ENCODE results near the gene SEPTIN1. TPM values are rescaled to one million over a fixed set of nuclear protein-coding genes. Genes with fewer than 3 reads are reported as not detected.

SEPTIN1 gene
- polyA plus RNA-seq, 3 donors, result 0.31 to 0.60 (median 0.49) TPM

DNA sequence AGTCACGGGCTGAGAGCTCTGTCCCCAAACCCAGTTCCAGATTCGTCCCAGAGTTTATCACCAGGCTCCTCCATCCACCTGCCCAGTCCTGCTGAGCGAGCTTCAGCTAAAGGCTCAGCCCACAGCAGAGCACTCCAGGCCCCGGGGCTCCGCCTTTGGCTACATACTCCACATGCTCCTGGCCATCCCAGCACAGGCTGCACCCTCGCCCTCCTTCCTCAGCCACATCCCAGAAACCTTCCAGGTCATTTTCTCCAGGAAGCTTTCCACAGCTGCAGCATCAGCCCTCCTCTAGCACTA is 22.5 kb downstream of the SEPTIN1 start:
- H3K27me3 Mint-ChIP-seq (ENCODE audit: low read depth in 3 of 3), result peaks cover 0 to 1% (median 0%) of the 10 kb centered on the region in 3 donors
- H3K27me3 ChIP-seq (ENCODE audit: control insufficient read depth in 2 of 2, insufficient read depth in 2 of 2, low read length in 2 of 2), result no peaks in the 10 kb centered on the region
- H3K4me3 ChIP-seq (replicated peaks in 1 of 3; ENCODE audit: low read depth in 2 of 3, low read length in 3 of 3), result no peak overlapping the region
- no peak overlapping the region for H2AFZ ChIP-seq (ENCODE audit: insufficient read depth, low read depth, low read length, poor library complexity, severe bottlenecking)
- H3K4me1 ChIP-seq (ENCODE audit: control insufficient read depth in 1 of 2, insufficient read depth in 2 of 2, low read length in 2 of 2), result peaks cover 15 to 23% of the 10 kb centered on the region in 2 donors
- peaks cover 79% of the 10 kb centered on the region for H4K20me1 ChIP-seq (ENCODE audit: insufficient read depth, low read length)
- no peak overlapping the region for H3K9ac ChIP-seq (ENCODE audit: insufficient read depth, low read length, poor library complexity, severe bottlenecking)
- H3K4me3 Mint-ChIP-seq, result no peak overlapping the region
- H3K79me2 ChIP-seq (ENCODE audit: insufficient read depth, low read length), result peaks cover 74% of the 10 kb centered on the region
- H3K9me3 ChIP-seq (replicated peaks in 1 of 2; ENCODE audit: control insufficient read depth in 1 of 2, insufficient read depth in 1 of 2, low read length in 2 of 2), result no peaks in the 10 kb centered on the region
- H3K27ac ChIP-seq (ENCODE audit: low read depth in 1 of 2, low read length in 2 of 2), result peak overlapping the region in 1 of 2 donors; percentile 12
- H3K27ac Mint-ChIP-seq, result peak overlapping the region in 3 of 7 donors; percentile 21 to 80 (median 49)
- TF ChIP-seq, protein P1, sequence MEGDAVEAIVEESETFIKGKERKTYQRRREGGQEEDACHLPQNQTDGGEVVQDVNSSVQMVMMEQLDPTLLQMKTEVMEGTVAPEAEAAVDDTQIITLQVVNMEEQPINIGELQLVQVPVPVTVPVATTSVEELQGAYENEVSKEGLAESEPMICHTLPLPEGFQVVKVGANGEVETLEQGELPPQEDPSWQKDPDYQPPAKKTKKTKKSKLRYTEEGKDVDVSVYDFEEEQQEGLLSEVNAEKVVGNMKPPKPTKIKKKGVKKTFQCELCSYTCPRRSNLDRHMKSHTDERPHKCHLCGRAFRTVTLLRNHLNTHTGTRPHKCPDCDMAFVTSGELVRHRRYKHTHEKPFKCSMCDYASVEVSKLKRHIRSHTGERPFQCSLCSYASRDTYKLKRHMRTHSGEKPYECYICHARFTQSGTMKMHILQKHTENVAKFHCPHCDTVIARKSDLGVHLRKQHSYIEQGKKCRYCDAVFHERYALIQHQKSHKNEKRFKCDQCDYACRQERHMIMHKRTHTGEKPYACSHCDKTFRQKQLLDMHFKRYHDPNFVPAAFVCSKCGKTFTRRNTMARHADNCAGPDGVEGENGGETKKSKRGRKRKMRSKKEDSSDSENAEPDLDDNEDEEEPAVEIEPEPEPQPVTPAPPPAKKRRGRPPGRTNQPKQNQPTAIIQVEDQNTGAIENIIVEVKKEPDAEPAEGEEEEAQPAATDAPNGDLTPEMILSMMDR (IDR thresholded peaks at IDR 0.05), result no peak
- intact Hi-C loops (cut with micrococcal nuclease), result loop anchor here in 1 of 2 donors (10.0 kb wide), 1 partner anchor 45 kb away; the partner anchor contains the start of gene ZNF771
- H3K36me3 ChIP-seq (replicated peaks in 1 of 2; ENCODE audit: control insufficient read depth in 1 of 2, insufficient read depth in 2 of 2, low read length in 2 of 2), result peaks cover 65 to 79% of the 10 kb centered on the region in 2 donors
- no peak for DNase-seq
- no peaks in the 10 kb centered on the region for H3K9me3 Mint-ChIP-seq
- H3K4me2 ChIP-seq (replicated peaks; ENCODE audit: extremely low read depth, low read length, poor library complexity, severe bottlenecking), result no peak overlapping the region
- peaks cover 21% of the 10 kb centered on the region for H3K4me1 Mint-ChIP-seq
- 98% methylated on average over 5 of the region's 6 CpGs for WGBS (ENCODE audit: insufficient coverage)
- H3K36me3 Mint-ChIP-seq, result peaks cover 65 to 79% of the 10 kb centered on the region in 2 donors

DNA sequence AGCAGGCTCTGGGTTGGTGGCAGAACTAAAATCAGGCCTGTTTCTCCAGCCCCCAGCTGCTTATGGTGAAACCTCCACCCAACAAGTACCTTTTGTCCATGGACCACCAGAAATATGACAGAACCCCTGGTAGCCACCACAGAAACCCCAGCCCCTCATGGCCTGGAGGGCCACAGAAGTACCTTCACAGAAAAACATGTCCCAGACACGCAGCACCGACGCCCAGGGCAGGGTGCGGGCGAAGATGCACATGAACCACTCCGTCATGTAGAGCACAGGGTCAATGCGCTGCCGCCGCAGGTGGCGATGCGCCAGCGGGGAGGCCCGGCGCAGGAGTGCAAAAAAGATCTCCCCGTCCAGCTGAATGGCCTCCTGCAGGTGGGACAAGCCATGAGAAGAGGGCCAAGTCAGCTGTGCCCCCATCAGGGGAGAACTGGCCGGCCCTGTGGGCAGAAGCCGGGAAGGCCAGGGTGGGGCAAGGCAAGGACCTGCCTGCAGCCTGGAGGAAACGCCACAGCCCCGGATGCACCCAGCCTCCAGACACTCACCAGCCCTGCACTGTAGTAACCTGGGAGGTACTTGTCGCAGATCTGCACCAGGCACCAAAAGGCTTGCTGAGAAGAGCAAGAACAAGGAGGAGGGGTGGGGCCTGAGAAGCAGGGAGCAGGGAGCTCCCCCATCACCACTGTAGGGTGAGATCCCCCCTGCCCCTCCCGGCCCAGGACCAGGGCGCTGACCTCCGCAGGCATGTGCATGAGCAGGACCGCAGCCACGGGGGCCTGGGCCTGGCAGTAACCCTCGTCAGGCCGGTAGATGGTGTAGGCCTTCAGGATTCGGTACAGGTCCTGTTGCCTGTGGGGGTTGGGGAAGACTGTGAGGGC is 23.1 kb downstream of the SEPTIN1 start:
- no peak for DNase-seq
- intact Hi-C loops (cut with micrococcal nuclease), result loop anchor here in 1 of 2 donors (10.0 kb wide), 1 partner anchor 46 kb away; the partner anchor contains the start of gene ZNF771
- TF ChIP-seq, protein P1 (IDR thresholded peaks at IDR 0.05), result no peak
- Mint-ChIP-seq H3K27me3 (ENCODE audit: low read depth in 3 of 3) (peaks cover 0 to 1% (median 0%) of the 10 kb centered on the region in 3 donors), H3K9me3 (no peaks in the 10 kb centered on the region), H3K27ac (peak overlapping the region in 4 of 7 donors; percentile 19 to 66 (median 24)), H3K36me3 (peaks cover 59 to 73% of the 10 kb centered on the region in 2 donors), H3K4me1 (peaks cover 26% of the 10 kb centered on the region), H3K4me3 (no peak overlapping the region)
- no peak overlapping the region for H3K4me2 ChIP-seq (replicated peaks; ENCODE audit: extremely low read depth, low read length, poor library complexity, severe bottlenecking)
- H3K9me3 ChIP-seq (replicated peaks in 1 of 2; ENCODE audit: control insufficient read depth in 1 of 2, insufficient read depth in 1 of 2, low read length in 2 of 2), result no peaks in the 10 kb centered on the region
- peaks cover 79% of the 10 kb centered on the region for H4K20me1 ChIP-seq (ENCODE audit: insufficient read depth, low read length)
- no peak overlapping the region for H3K4me3 ChIP-seq (replicated peaks in 1 of 3; ENCODE audit: low read depth in 2 of 3, low read length in 3 of 3)
- 96% methylated on average over 26 of the region's 28 CpGs for WGBS (ENCODE audit: insufficient coverage)
- H3K79me2 ChIP-seq (ENCODE audit: insufficient read depth, low read length), result peaks cover 74% of the 10 kb centered on the region
- no peaks in the 10 kb centered on the region for H3K27me3 ChIP-seq (ENCODE audit: control insufficient read depth in 2 of 2, insufficient read depth in 2 of 2, low read length in 2 of 2)
- no peak overlapping the region for H3K27ac ChIP-seq (ENCODE audit: low read depth in 1 of 2, low read length in 2 of 2)
- H3K36me3 ChIP-seq (replicated peaks in 1 of 2; ENCODE audit: control insufficient read depth in 1 of 2, insufficient read depth in 2 of 2, low read length in 2 of 2), result peaks cover 59 to 73% of the 10 kb centered on the region in 2 donors
- peaks cover 20 to 29% of the 10 kb centered on the region in 2 donors for H3K4me1 ChIP-seq (ENCODE audit: control insufficient read depth in 1 of 2, insufficient read depth in 2 of 2, low read length in 2 of 2)
- no peak overlapping the region for H3K9ac ChIP-seq (ENCODE audit: insufficient read depth, low read length, poor library complexity, severe bottlenecking)
- no peak overlapping the region for H2AFZ ChIP-seq (ENCODE audit: insufficient read depth, low read depth, low read length, poor library complexity, severe bottlenecking)

All from CD14-positive monocyte (primary cell).